HepG2 (cell line): ENCODE data around the gene SLC12A3. TPM values are rescaled to one million over a fixed set of nuclear protein-coding genes. Genes with fewer than 3 reads are reported as not detected.

Experiments used
- ATF7 ChIP-seq, 2 experiments: fragments of 450-650 bp in 1 of 2; sonication (generic) in 1 of 2; formaldehyde crosslinking in 1 of 2; IDR thresholded peaks; 2 replicates each; pipeline versions ENCODE4 v1.4.0 to v1.6.1; 2016 to 2020; ENCODE audit warnings: antibody characterized with exemption in 1 of 2, mild to moderate bottlenecking in 1 of 2, missing genetic modification reagents in 1 of 2
- ETV5 ChIP-seq: IDR thresholded peaks from 2 replicates; pipeline ENCODE4 v1.6.1; 2018; ENCODE audit warnings: missing biosample characterization, missing genetic modification reagents, inconsistent platforms, borderline replicate concordance
- HOXA7 ChIP-seq: sonication (generic); formaldehyde crosslinking; IDR thresholded peaks from 2 replicates; pipeline ENCODE4 v1.8.1; 2022; ENCODE audit warnings: mild to moderate bottlenecking, missing genetic modification reagents, moderate library complexity
- IRF2 ChIP-seq: IDR thresholded peaks from 2 replicates; pipeline ENCODE4 v1.6.1; 2018; ENCODE audit warnings: missing genetic modification reagents, missing compliant biosample characterization
- JUND ChIP-seq: sonication (generic); formaldehyde crosslinking; IDR thresholded peaks from 2 replicates; pipeline ENCODE4 v1.8.0; 2022; ENCODE audit warnings: mild to moderate bottlenecking, missing genetic modification reagents
- NFE2 ChIP-seq: sonication (generic); formaldehyde crosslinking; IDR thresholded peaks from 2 replicates; pipeline ENCODE4 v1.4.0; 2020; ENCODE audit warnings: missing genetic modification reagents
- NFE2L2 ChIP-seq: fragments of 150-350 bp; IDR thresholded peaks from 2 replicates; pipeline ENCODE4 v1.6.1; 2014; ENCODE audit warnings: low read length
- RBM22 ChIP-seq: fragments of 200-400 bp; formaldehyde crosslinking; optimal IDR thresholded peaks from 2 replicates; pipeline ENCODE3; 2017; ENCODE audit warnings: mild to moderate bottlenecking, low read length, moderate library complexity
- ZFP90 ChIP-seq: sonication (generic); formaldehyde crosslinking; IDR thresholded peaks from 2 replicates; pipeline ENCODE4 v1.8.0; 2022; ENCODE audit warnings: missing genetic modification reagents, mild to moderate bottlenecking, inconsistent platforms, borderline replicate concordance
- ZNF749 ChIP-seq: sonication (generic); formaldehyde crosslinking; IDR thresholded peaks from 2 replicates; pipeline ENCODE4 v1.8.0; 2022; ENCODE audit warnings: mild to moderate bottlenecking, missing genetic modification reagents, moderate library complexity, borderline replicate concordance
- ZNF772 ChIP-seq: sonication (generic); formaldehyde crosslinking; IDR thresholded peaks from 2 replicates; pipeline ENCODE4 v1.5.0; 2020; ENCODE audit warnings: mild to moderate bottlenecking, missing genetic modification reagents
- ZSCAN25 ChIP-seq: sonication (generic); formaldehyde crosslinking; IDR thresholded peaks from 2 replicates; pipeline ENCODE4 v1.8.0; 2022; ENCODE audit warnings: mild to moderate bottlenecking, missing genetic modification reagents
- polyA plus RNA-seq, 8 experiments: library from polyadenylated mRNA; depleted of rRNA in 3 of 8; stranded (reverse) in 7 of 8; unstranded in 1 of 8; fragments of >200 nt; fragmentation: Illumina TruSeq in 4 of 8; extraction: Trizol in 4 of 8; gene quantifications; 2 replicates each; pipeline versions ENCODE4 v1.2.1 to v1.2.3, GENCODE V29; 2011 to 2016; ENCODE audit warnings: low read depth in 4 of 8, missing spikeins in 1 of 8, mixed read lengths in 1 of 8; ENCODE audit not compliant: insufficient read depth in 1 of 8
- total RNA-seq, 5 experiments: library from RNA; depleted of rRNA; stranded (reverse); fragments of >200 nt; fragmentation: Illumina TruSeq; extraction: Trizol; gene quantifications; 2 replicates each; pipeline ENCODE4 v1.2.3, GENCODE V29; 2016; ENCODE audit warnings: low read depth in 1 of 5
- TF ChIP-seq, protein P1 (sequence below): IDR thresholded peaks from 2 replicates; pipeline ENCODE4 v1.6.1; 2016; ENCODE audit warnings: missing biosample characterization, missing genetic modification reagents, low read depth
- TF ChIP-seq, protein P2 (sequence below): sonication (generic); formaldehyde crosslinking; IDR thresholded peaks from 2 replicates; pipeline ENCODE4 v1.4.0; 2020; ENCODE audit warnings: missing genetic modification reagents, borderline replicate concordance
- TF ChIP-seq, protein P3 (sequence below), 2 experiments: IDR thresholded peaks; 2 replicates each; pipeline ENCODE4 v1.6.1; 2011 to 2012; ENCODE audit warnings: low read length in 2 of 2, borderline replicate concordance in 1 of 2, low read depth in 1 of 2, mild to moderate bottlenecking in 1 of 2, moderate library complexity in 1 of 2
- TF ChIP-seq, protein P4 (sequence below): sonication (generic); formaldehyde crosslinking; IDR thresholded peaks from 2 replicates; pipeline ENCODE4 v1.4.0; 2020; ENCODE audit warnings: missing genetic modification reagents, borderline replicate concordance
- TF ChIP-seq, protein P5 (sequence below): sonication (generic); formaldehyde crosslinking; IDR thresholded peaks from 2 replicates; pipeline ENCODE4 v1.5.0; 2020; ENCODE audit warnings: missing genetic modification reagents

Gene SLC12A3
- total and polyA plus RNA-seq, 2 of the 13 experiments (the other 11 are each of a cell fraction or from before 2014, with no cell fraction given), result 6.2 TPM; not detected in 1

DNA sequence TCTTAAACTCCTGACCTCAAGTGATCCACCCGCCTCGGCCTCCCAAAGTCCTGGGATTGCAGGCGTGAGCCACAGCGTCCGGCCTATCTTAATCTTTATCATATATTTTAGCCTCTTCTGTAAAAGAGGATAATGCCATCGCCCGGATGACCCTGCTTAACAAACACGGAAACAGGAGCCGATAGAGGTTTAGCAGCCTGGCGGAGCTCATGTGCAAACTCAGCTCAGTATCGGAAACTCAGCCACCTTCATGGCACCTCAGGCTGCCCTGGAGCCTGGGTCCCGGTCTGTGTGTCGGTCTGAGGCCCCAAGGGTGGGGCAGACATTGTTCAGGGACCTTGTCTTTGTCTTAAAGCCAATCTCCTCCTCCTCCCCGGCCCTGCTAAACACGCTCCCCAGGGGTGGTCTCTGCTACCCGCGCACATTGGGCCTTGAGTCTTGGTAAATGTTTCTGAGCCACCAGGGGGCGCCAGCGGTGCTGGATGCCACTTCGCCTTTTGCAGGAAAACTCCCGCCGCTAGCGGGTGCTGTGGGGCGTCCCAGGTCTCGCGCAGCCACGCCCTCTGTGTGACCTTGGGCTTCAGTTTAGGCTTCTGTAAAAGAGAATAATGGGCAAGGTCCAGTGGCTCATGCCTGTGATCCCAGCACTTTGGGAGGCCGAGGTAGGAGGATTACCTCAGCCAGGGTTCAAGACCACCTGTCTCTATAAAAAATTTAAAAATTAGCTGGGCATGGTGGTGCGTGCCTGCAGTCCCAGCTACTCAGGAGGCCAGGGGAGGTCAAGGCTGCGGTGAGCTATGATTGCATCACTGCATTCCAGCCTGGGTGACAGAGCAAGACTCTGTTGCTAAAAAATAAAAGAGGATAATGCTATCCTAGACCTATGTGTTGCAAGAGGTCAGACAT lies 99.5 kb downstream of the SLC12A3 start (continued):
- peak; percentile 72; the same call in 1 of the 2 replicates for TF ChIP-seq ATF7 (IDR thresholded peaks at IDR 0.05)
- TF ChIP-seq ATF7 (CRISPR knock-in tag; IDR thresholded peaks at IDR 0.05), result peak; percentile 47; the same call in 1 of the 2 replicates
- peak; percentile 84 for TF ChIP-seq ZNF772
- no peak for TF ChIP-seq ZNF749 (CRISPR knock-in tag)
- no peak for TF ChIP-seq RBM22
- TF ChIP-seq, protein P1, sequence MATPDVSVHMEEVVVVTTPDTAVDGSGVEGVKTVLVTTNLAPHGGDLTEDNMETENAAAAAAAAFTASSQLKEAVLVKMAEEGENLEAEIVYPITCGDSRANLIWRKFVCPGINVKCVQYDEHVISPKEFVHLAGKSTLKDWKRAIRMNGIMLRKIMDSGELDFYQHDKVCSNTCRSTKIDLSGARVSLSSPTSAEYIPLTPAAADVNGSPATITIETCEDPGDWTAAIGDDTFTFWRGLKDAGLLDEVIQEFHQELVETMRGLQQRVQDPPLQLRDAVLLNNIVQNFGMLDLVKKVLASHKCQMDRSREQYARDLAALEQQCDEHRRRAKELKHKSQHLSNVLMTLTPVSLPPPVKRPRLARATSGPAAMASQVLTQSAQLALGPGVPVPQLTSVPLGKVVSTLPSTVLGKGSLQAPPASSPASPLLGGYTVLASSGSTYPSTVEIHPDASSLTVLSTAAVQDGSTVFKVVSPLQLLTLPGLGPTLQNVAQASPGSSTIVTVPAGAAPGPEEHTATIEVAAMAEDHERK, result no peak
- TF ChIP-seq HOXA7 (CRISPR knock-in tag), result no peak
- TF ChIP-seq IRF2 (CRISPR knock-in tag), result peak; percentile 45
- TF ChIP-seq, protein P2, sequence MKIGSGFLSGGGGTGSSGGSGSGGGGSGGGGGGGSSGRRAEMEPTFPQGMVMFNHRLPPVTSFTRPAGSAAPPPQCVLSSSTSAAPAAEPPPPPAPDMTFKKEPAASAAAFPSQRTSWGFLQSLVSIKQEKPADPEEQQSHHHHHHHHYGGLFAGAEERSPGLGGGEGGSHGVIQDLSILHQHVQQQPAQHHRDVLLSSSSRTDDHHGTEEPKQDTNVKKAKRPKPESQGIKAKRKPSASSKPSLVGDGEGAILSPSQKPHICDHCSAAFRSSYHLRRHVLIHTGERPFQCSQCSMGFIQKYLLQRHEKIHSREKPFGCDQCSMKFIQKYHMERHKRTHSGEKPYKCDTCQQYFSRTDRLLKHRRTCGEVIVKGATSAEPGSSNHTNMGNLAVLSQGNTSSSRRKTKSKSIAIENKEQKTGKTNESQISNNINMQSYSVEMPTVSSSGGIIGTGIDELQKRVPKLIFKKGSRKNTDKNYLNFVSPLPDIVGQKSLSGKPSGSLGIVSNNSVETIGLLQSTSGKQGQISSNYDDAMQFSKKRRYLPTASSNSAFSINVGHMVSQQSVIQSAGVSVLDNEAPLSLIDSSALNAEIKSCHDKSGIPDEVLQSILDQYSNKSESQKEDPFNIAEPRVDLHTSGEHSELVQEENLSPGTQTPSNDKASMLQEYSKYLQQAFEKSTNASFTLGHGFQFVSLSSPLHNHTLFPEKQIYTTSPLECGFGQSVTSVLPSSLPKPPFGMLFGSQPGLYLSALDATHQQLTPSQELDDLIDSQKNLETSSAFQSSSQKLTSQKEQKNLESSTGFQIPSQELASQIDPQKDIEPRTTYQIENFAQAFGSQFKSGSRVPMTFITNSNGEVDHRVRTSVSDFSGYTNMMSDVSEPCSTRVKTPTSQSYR (CRISPR knock-in tag), result no peak
- TF ChIP-seq NFE2L2, result no peak
- TF ChIP-seq, protein P3, sequence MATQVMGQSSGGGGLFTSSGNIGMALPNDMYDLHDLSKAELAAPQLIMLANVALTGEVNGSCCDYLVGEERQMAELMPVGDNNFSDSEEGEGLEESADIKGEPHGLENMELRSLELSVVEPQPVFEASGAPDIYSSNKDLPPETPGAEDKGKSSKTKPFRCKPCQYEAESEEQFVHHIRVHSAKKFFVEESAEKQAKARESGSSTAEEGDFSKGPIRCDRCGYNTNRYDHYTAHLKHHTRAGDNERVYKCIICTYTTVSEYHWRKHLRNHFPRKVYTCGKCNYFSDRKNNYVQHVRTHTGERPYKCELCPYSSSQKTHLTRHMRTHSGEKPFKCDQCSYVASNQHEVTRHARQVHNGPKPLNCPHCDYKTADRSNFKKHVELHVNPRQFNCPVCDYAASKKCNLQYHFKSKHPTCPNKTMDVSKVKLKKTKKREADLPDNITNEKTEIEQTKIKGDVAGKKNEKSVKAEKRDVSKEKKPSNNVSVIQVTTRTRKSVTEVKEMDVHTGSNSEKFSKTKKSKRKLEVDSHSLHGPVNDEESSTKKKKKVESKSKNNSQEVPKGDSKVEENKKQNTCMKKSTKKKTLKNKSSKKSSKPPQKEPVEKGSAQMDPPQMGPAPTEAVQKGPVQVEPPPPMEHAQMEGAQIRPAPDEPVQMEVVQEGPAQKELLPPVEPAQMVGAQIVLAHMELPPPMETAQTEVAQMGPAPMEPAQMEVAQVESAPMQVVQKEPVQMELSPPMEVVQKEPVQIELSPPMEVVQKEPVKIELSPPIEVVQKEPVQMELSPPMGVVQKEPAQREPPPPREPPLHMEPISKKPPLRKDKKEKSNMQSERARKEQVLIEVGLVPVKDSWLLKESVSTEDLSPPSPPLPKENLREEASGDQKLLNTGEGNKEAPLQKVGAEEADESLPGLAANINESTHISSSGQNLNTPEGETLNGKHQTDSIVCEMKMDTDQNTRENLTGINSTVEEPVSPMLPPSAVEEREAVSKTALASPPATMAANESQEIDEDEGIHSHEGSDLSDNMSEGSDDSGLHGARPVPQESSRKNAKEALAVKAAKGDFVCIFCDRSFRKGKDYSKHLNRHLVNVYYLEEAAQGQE (IDR thresholded peaks at IDR 0.05; ENCODE audit: borderline replicate concordance in 1 of 2, low read depth in 1 of 2, low read length in 2 of 2), result 0 out of 4 replicates have a peak, but pooled peaks of 1 of the 2 experiments have one; percentile 20
- peak; percentile 9 for TF ChIP-seq ETV5 (CRISPR knock-in tag)
- no peak for TF ChIP-seq NFE2 (CRISPR knock-in tag)
- TF ChIP-seq, protein P4, sequence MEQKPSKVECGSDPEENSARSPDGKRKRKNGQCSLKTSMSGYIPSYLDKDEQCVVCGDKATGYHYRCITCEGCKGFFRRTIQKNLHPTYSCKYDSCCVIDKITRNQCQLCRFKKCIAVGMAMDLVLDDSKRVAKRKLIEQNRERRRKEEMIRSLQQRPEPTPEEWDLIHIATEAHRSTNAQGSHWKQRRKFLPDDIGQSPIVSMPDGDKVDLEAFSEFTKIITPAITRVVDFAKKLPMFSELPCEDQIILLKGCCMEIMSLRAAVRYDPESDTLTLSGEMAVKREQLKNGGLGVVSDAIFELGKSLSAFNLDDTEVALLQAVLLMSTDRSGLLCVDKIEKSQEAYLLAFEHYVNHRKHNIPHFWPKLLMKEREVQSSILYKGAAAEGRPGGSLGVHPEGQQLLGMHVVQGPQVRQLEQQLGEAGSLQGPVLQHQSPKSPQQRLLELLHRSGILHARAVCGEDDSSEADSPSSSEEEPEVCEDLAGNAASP (CRISPR knock-in tag), result peak; percentile 99
- TF ChIP-seq ZSCAN25, result peak; percentile 58; the same call in 1 of the 2 replicates
- TF ChIP-seq, protein P5, sequence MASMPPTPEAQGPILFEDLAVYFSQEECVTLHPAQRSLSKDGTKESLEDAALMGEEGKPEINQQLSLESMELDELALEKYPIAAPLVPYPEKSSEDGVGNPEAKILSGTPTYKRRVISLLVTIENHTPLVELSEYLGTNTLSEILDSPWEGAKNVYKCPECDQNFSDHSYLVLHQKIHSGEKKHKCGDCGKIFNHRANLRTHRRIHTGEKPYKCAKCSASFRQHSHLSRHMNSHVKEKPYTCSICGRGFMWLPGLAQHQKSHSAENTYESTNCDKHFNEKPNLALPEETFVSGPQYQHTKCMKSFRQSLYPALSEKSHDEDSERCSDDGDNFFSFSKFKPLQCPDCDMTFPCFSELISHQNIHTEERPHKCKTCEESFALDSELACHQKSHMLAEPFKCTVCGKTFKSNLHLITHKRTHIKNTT (CRISPR knock-in tag), result no peak
- TF ChIP-seq JUND, result peak; percentile 72
- peak; percentile 67; the same call in 1 of the 2 replicates for TF ChIP-seq ZFP90 (CRISPR knock-in tag)
